Epidermal melanocyte (primary cell): ENCODE data around the gene NEK1.
"Not testable (repeated sequence)": the region's sequence is repeated elsewhere in the genome, so short reads cannot be mapped to it uniquely, and the experiment has no call there.

ENCODE experiments used
- DNase-seq: peaks from one replicate; pipeline ENCODE4 v3.0.0; 2011; ENCODE audit warnings: low spot score; ENCODE audit not compliant: insufficient read length

NEK1 gene

GRCh38 chr4:169494234-169494633 is 118.1 kb downstream of the NEK1 start:
- not testable (repeated sequence) for DNase-seq

GRCh38 chr4:169493164-169493524 is 119.2 kb downstream of the NEK1 start:
- DNase-seq = no peak

- DNase-seq = no peak
Measured at GRCh38 chr4:169492436-169493163, 119.8 kb downstream of the NEK1 start.

GRCh38 chr4:169491211-169491610 is 121.2 kb downstream of the NEK1 start:
- DNase-seq = no peak

- DNase-seq = no peak
Measured at GRCh38 chr4:169489306-169489705, 123.1 kb downstream of the NEK1 start.

- DNase-seq = no peak
Measured at GRCh38 chr4:169485791-169486742, 126.3 kb downstream of the NEK1 start.

- DNase-seq = no peak
Measured at GRCh38 chr4:169485086-169485485, 127.3 kb downstream of the NEK1 start.

- DNase-seq = no peak
Measured at GRCh38 chr4:169484485-169484884, 127.9 kb downstream of the NEK1 start.

GRCh38 chr4:169464080-169464479 is 148.3 kb downstream of the NEK1 start:
- no peak for DNase-seq

GRCh38 chr4:169460081-169460480 is 152.3 kb downstream of the NEK1 start:
- DNase-seq = no peak

- DNase-seq = no peak
Measured at GRCh38 chr4:169458575-169458974, 153.8 kb downstream of the NEK1 start.

GRCh38 chr4:169452644-169453043 is 159.7 kb downstream of the NEK1 start:
- not testable (repeated sequence) for DNase-seq

GRCh38 chr4:169448935-169449334 is 163.4 kb downstream of the NEK1 start:
- not testable (repeated sequence) for DNase-seq

GRCh38 chr4:169446824-169447223 is 165.6 kb downstream of the NEK1 start:
- DNase-seq = no peak

GRCh38 chr4:169443748-169444147 is 168.6 kb downstream of the NEK1 start:
- no peak for DNase-seq

GRCh38 chr4:169440446-169440845 is 171.9 kb downstream of the NEK1 start:
- DNase-seq = no peak

- no peak for DNase-seq
Measured at GRCh38 chr4:169439244-169439643, 173.1 kb downstream of the NEK1 start.

- no peak for DNase-seq
Measured at GRCh38 chr4:169438057-169438480, 174.3 kb downstream of the NEK1 start.

- no peak for DNase-seq
Measured at GRCh38 chr4:169437299-169438047, 174.9 kb downstream of the NEK1 start.

GRCh38 chr4:169436734-169437133 is 175.6 kb downstream of the NEK1 start:
- DNase-seq = no peak

- no peak for DNase-seq
Measured at GRCh38 chr4:169428376-169428775, 184.0 kb downstream of the NEK1 start.

GRCh38 chr4:169427727-169428126 is 184.7 kb downstream of the NEK1 start:
- DNase-seq = not testable (repeated sequence)
